ENCODE measurements around the gene MPP2.
"Not testable (repeated sequence)": the region's sequence is repeated elsewhere in the genome, so short reads cannot be mapped to it uniquely, and the experiment has no call there.

Gene MPP2

GRCh38 chr17:43932357-43932756, 25.0 kb upstream of the MPP2 start:
- TF ChIP-seq, protein P1, sequence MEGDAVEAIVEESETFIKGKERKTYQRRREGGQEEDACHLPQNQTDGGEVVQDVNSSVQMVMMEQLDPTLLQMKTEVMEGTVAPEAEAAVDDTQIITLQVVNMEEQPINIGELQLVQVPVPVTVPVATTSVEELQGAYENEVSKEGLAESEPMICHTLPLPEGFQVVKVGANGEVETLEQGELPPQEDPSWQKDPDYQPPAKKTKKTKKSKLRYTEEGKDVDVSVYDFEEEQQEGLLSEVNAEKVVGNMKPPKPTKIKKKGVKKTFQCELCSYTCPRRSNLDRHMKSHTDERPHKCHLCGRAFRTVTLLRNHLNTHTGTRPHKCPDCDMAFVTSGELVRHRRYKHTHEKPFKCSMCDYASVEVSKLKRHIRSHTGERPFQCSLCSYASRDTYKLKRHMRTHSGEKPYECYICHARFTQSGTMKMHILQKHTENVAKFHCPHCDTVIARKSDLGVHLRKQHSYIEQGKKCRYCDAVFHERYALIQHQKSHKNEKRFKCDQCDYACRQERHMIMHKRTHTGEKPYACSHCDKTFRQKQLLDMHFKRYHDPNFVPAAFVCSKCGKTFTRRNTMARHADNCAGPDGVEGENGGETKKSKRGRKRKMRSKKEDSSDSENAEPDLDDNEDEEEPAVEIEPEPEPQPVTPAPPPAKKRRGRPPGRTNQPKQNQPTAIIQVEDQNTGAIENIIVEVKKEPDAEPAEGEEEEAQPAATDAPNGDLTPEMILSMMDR (IDR thresholded peaks at IDR 0.05; ENCODE audit: control insufficient read depth, insufficient read depth, low read depth, low read length, missing control alignments), result no peak
- no peak overlapping the region for H3K4me3 ChIP-seq (ENCODE audit: control insufficient read depth, low read depth, low read length)
- DNase-seq (ENCODE audit: low read depth), result no peak

DNA sequence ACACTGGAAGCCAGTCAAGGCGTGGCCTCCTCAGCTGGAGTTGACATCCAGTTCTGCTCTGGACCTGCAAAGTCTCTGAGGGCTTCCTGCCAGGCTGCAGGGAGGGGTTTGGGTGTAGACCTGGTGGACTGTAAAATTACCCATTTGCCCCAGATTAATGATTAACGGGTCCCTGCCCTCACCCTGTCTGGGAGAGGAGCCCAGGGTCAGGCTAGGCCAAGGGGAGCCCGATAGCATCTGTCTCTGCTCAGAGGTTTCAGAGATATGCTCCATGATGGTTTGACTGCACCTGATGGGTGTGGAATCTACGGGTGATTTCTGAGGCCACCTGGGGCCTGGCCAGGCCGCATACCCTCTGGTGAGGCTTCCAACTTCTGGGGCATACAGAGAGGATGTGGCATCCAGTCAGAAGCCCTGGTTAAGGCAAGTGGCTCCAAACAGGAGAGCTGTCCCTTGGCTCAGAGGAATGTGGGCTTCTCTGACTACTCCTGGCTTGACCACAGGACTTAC, 23.8 kb upstream of the MPP2 start:
- H3K4me3 ChIP-seq (ENCODE audit: control insufficient read depth, low read depth, low read length), result no peak overlapping the region
- no peak for DNase-seq (ENCODE audit: low read depth)
- TF ChIP-seq, protein P1 (IDR thresholded peaks at IDR 0.05; ENCODE audit: control insufficient read depth, insufficient read depth, low read depth, low read length, missing control alignments), result no peak

DNA sequence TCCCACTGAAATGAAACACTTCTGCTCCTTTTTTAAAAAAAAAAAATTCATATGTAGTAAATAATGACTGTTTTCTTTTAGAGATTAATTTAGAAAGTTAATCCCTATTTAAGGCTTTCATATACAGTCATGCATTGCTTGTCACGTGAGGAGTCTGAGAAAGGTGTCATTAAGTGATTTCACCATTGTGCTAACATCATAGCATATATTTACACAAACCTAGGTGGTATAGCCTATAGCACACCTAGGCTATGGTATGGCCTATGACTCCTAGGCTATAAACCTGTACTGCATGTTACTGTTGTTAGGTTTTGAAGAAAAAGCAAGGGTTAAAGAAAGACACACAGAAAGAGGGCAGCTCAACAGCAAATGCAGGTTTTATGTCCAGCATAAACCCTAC, 21.3 kb upstream of the MPP2 start:
- H3K4me3 ChIP-seq (ENCODE audit: control insufficient read depth, low read depth, low read length), result no peak overlapping the region
- TF ChIP-seq, protein P1 (IDR thresholded peaks at IDR 0.05; ENCODE audit: control insufficient read depth, insufficient read depth, low read depth, low read length, missing control alignments), result no peak
- no peak for DNase-seq (ENCODE audit: low read depth)

DNA sequence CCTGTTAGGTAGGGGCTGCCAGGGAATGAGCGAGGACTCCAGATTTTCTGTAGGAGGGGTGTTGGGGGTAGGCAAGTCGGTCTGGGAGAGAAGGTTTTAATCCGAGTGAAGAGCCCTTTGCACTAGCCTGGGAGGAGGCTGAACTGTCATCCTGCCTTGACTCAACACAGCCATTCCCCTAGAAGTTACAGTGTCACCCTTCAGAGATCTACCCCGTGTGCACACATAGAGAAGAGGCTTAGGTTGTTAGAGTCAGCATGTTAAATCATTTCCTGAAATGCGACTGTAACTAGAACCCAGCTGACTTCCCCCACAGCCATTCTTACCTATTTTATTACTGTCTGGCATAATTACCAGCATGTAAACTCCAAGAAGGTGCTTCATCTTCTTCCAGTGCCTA, 20.6 kb upstream of the MPP2 start:
- DNase-seq (ENCODE audit: low read depth); H3K4me3 ChIP-seq (ENCODE audit: control insufficient read depth, low read depth, low read length): not testable (repeated sequence)

DNA sequence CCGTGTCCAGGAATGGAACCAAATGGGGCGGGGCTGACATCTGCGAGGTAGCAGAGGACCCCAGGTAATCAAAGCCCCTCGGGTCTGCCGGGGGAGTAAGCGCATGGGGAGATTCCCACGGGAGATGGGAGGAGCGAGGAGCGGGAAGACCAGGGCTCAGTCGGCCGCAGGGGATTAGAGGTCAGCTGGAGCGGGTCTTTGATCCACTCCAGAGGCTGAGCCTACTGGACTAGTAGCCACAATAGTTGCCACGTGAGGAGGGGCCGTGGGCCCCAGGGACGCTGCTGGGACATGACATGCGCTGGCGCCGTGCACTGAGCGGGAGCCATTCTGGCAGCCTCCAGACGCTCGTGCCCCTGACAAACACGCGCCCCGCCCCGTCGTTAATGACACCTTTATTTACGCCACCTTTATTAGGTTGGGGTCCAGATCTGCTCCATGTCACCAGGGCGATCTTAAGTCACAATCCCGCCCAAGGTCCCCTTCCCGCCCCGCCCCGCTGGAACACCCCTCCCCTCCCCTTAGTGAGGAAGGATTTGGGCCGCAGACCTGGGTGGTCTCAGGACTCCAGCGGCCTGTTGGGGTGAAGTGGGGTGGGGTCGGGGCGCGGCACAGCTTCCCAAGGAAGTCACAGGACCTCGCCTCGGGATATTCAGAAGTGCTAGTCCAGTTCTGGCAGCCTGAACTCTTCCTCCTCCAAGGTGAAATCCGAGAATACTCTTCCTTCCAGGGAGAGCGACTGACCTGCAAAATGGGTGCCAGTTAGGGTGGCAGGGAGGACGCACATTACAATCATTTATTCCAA, 19.9 kb upstream of the MPP2 start:
- TF ChIP-seq, protein P1 (IDR thresholded peaks at IDR 0.05; ENCODE audit: control insufficient read depth, insufficient read depth, low read depth, low read length, missing control alignments), result no peak
- DNase-seq (ENCODE audit: low read depth), result no peak
- H3K4me3 ChIP-seq (ENCODE audit: control insufficient read depth, low read depth, low read length), result no peak overlapping the region

- TF ChIP-seq, protein P1 (IDR thresholded peaks at IDR 0.05; ENCODE audit: control insufficient read depth, insufficient read depth, low read depth, low read length, missing control alignments), result no peak
- no peak for DNase-seq (ENCODE audit: low read depth)
- no peak overlapping the region for H3K4me3 ChIP-seq (ENCODE audit: control insufficient read depth, low read depth, low read length)
These were observed 17.2 kb upstream of the MPP2 start for GRCh38 chr17:43924558-43924957.

GRCh38 chr17:43920500-43921095, 13.3 kb upstream of the MPP2 start:
- no peak for DNase-seq (ENCODE audit: low read depth)
- TF ChIP-seq, protein P1 (IDR thresholded peaks at IDR 0.05; ENCODE audit: control insufficient read depth, insufficient read depth, low read depth, low read length, missing control alignments), result no peak
- no peak overlapping the region for H3K4me3 ChIP-seq (ENCODE audit: control insufficient read depth, low read depth, low read length)
